ENCODE measurements around the gene INPP5F.

The INPP5F gene

GRCh38 chr10:119742947-119743648 is 17.2 kb downstream of the INPP5F start:
- Histone ChIP-seq H3K4me3 (IDR thresholded peaks at IDR 0.05; ENCODE audit: insufficient read depth, low read depth, low read length) (no peak overlapping the region), H3K27me3 (ENCODE audit: insufficient read depth, low read depth) (no peaks in the 10 kb centered on the region), H3K4me2 (no peak overlapping the region), H3K4me1 (ENCODE audit: low read depth, poor library complexity, severe bottlenecking) (peaks cover 7% of the 10 kb centered on the region), H3K9ac (no peak overlapping the region), H3K36me3 (ENCODE audit: insufficient read depth) (no peaks in the 10 kb centered on the region), H3K79me2 (ENCODE audit: insufficient read depth, low read depth) (no peaks in the 10 kb centered on the region), H2AFZ (ENCODE audit: low read depth) (no peak overlapping the region), H4K20me1 (ENCODE audit: insufficient read depth) (no peaks in the 10 kb centered on the region), H3K27ac (no peak overlapping the region)
- no peak for TF ChIP-seq CTCF (conservative IDR thresholded peaks at IDR 0.05; ENCODE audit: low read depth, low read length)

- H3K4me3 ChIP-seq (IDR thresholded peaks at IDR 0.05; ENCODE audit: insufficient read depth, low read depth, low read length) = no peak overlapping the region
- H3K4me2 ChIP-seq = no peak overlapping the region
- no peak for TF ChIP-seq CTCF (conservative IDR thresholded peaks at IDR 0.05; ENCODE audit: low read depth, low read length)
- no peaks in the 10 kb centered on the region for H4K20me1 ChIP-seq (ENCODE audit: insufficient read depth)
- no peak overlapping the region for H3K27ac ChIP-seq
- H3K79me2 ChIP-seq (ENCODE audit: insufficient read depth, low read depth) = no peaks in the 10 kb centered on the region
- no peak overlapping the region for H2AFZ ChIP-seq (ENCODE audit: low read depth)
- no peak overlapping the region for H3K9ac ChIP-seq
- no peaks in the 10 kb centered on the region for H3K36me3 ChIP-seq (ENCODE audit: insufficient read depth)
- peaks cover 5% of the 10 kb centered on the region for H3K4me1 ChIP-seq (ENCODE audit: low read depth, poor library complexity, severe bottlenecking)
- H3K27me3 ChIP-seq (ENCODE audit: insufficient read depth, low read depth) = no peaks in the 10 kb centered on the region
Observed at GRCh38 chr10:119747940-119748339, 22.1 kb downstream of the INPP5F start.

GRCh38 chr10:119748871-119749270 is 23.0 kb downstream of the INPP5F start:
- H3K4me1 ChIP-seq (ENCODE audit: low read depth, poor library complexity, severe bottlenecking) = peaks cover 5% of the 10 kb centered on the region
- no peak overlapping the region for H3K4me2 ChIP-seq
- no peak overlapping the region for H3K4me3 ChIP-seq (IDR thresholded peaks at IDR 0.05; ENCODE audit: insufficient read depth, low read depth, low read length)
- TF ChIP-seq CTCF (conservative IDR thresholded peaks at IDR 0.05; ENCODE audit: low read depth, low read length) = no peak
- no peaks in the 10 kb centered on the region for H4K20me1 ChIP-seq (ENCODE audit: insufficient read depth)
- no peak overlapping the region for H3K27ac ChIP-seq
- H3K27me3 ChIP-seq (ENCODE audit: insufficient read depth, low read depth) = no peaks in the 10 kb centered on the region
- H3K79me2 ChIP-seq (ENCODE audit: insufficient read depth, low read depth) = no peaks in the 10 kb centered on the region
- H3K36me3 ChIP-seq (ENCODE audit: insufficient read depth) = no peaks in the 10 kb centered on the region
- no peak overlapping the region for H3K9ac ChIP-seq
- no peak overlapping the region for H2AFZ ChIP-seq (ENCODE audit: low read depth)

- H2AFZ ChIP-seq (ENCODE audit: low read depth) = no peak overlapping the region
- no peak for TF ChIP-seq CTCF (conservative IDR thresholded peaks at IDR 0.05; ENCODE audit: low read depth, low read length)
- H3K36me3 ChIP-seq (ENCODE audit: insufficient read depth) = no peaks in the 10 kb centered on the region
- H3K27me3 ChIP-seq (ENCODE audit: insufficient read depth, low read depth) = no peaks in the 10 kb centered on the region
- peaks cover 5% of the 10 kb centered on the region for H3K4me1 ChIP-seq (ENCODE audit: low read depth, poor library complexity, severe bottlenecking)
- no peaks in the 10 kb centered on the region for H3K79me2 ChIP-seq (ENCODE audit: insufficient read depth, low read depth)
- H3K9ac ChIP-seq = no peak overlapping the region
- H3K4me2 ChIP-seq = no peak overlapping the region
- H3K27ac ChIP-seq = no peak overlapping the region
- H3K4me3 ChIP-seq (IDR thresholded peaks at IDR 0.05; ENCODE audit: insufficient read depth, low read depth, low read length) = no peak overlapping the region
- no peaks in the 10 kb centered on the region for H4K20me1 ChIP-seq (ENCODE audit: insufficient read depth)
Observed at GRCh38 chr10:119749455-119749854, 23.6 kb downstream of the INPP5F start.

All from KMS-11 (cell line).